ENCODE measurements around the gene FCHO2.

- TF ChIP-seq CTCF (conservative IDR thresholded peaks at IDR 0.05 in 1 of 2, IDR thresholded peaks at IDR 0.05 in 1 of 2; ENCODE audit: extremely low read depth in 1 of 2, insufficient read depth in 1 of 2, low read depth in 1 of 2, low read length in 2 of 2), result no peak
- TF ChIP-seq EZH2 (IDR thresholded peaks at IDR 0.05; ENCODE audit: borderline replicate concordance, low read length), result no peak
These were observed 49.0 kb upstream of the FCHO2 start for GRCh38 chr5:72906806-72907205.

Data from mammary epithelial cell (primary cell).